Retinal pigment epithelial cell (primary cell): Measurements from ENCODE around the gene SH3RF3.

Source experiments
- DNase-seq: peaks from one replicate; pipeline ENCODE4 v3.0.0-alpha.2; 2010; ENCODE audit warnings: low read depth
- H3K4me3 ChIP-seq: 2 replicates; pipeline ENCODE4 v1.5.1; 2011; ENCODE audit warnings: mild to moderate bottlenecking, low read length, control low read depth, moderate library complexity
- CTCF ChIP-seq: conservative IDR thresholded peaks from 2 replicates; pipeline ENCODE4 v1.5.1; 2011; ENCODE audit warnings: low read depth, low read length, control low read depth, inconsistent platforms

Gene SH3RF3

GRCh38 chr2:109377976-109378375 is 249.0 kb downstream of the SH3RF3 start:
- TF ChIP-seq CTCF: no peak
- DNase-seq: no peak
- H3K4me3 ChIP-seq: no peak overlapping the region

GRCh38 chr2:109378682-109379081 is 249.7 kb downstream of the SH3RF3 start:
- H3K4me3 ChIP-seq: no peak overlapping the region
- no peak for DNase-seq
- no peak for TF ChIP-seq CTCF

- H3K4me3 ChIP-seq: no peak overlapping the region
- TF ChIP-seq CTCF: no peak
- no peak for DNase-seq
Measured at GRCh38 chr2:109379507-109379906, 250.5 kb downstream of the SH3RF3 start.

GRCh38 chr2:109380502-109381326 is 251.7 kb downstream of the SH3RF3 start:
- TF ChIP-seq CTCF: no peak
- H3K4me3 ChIP-seq: no peak overlapping the region
- DNase-seq: no peak

GRCh38 chr2:109381327-109381820 is 252.4 kb downstream of the SH3RF3 start:
- no peak for TF ChIP-seq CTCF
- H3K4me3 ChIP-seq: no peak overlapping the region

GRCh38 chr2:109382226-109382895 is 253.4 kb downstream of the SH3RF3 start:
- no peak overlapping the region for H3K4me3 ChIP-seq
- DNase-seq: no peak
- TF ChIP-seq CTCF: no peak

More at GRCh38 chr2:109381327-109381820, 252.4 kb downstream of the SH3RF3 start:
- DNase-seq: no peak
